GM10266 (cell line): ENCODE data around the gene PDX1.

ENCODE experiments used
- DNase-seq: peaks from one replicate; pipeline ENCODE4 v3.0.0; 2012; ENCODE audit errors: extremely low spot score
- TF ChIP-seq, protein P1 (sequence below): IDR thresholded peaks from 2 replicates; pipeline ENCODE4 v1.5.1; 2012; ENCODE audit warnings: mild to moderate bottlenecking, low read depth; ENCODE audit not compliant: control insufficient read depth, insufficient read depth; ENCODE audit errors: missing control alignments

The PDX1 gene

DNA sequence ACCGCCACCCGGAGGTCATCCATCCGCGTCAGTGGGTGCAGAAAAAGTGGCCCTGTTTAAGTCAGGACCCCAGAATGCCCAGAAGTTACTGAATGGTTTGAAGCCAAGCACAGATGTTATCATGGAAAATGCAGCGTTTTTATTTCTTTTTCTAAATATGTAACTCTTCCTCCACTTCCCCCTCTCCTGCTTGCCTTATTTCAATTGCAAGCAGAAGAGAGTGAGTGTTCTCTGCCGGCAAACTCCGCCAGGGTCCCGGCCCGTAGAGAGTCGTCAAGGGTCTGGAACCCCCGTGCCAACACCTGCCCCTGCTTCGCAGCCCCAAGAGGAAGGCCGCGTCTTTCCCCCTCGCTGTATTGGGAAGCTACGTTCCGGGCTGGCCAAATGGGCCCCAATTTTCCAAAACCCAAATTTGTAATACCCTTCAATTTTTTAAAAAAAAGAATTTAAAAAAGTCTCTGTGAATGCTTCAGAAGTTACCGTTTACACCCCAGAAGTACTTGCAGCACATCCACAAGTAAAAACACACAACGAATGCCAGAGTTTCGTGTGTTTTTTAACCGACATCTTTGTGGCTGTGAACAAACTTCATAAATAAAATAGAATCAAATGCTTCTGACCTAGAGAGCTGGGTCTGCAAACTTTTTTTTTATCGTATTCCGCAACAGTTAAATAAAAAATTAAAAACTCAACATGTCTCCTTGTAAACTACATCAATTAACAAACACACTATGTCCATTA, 712 bp upstream of the PDX1 start:
- TF ChIP-seq, protein P1, sequence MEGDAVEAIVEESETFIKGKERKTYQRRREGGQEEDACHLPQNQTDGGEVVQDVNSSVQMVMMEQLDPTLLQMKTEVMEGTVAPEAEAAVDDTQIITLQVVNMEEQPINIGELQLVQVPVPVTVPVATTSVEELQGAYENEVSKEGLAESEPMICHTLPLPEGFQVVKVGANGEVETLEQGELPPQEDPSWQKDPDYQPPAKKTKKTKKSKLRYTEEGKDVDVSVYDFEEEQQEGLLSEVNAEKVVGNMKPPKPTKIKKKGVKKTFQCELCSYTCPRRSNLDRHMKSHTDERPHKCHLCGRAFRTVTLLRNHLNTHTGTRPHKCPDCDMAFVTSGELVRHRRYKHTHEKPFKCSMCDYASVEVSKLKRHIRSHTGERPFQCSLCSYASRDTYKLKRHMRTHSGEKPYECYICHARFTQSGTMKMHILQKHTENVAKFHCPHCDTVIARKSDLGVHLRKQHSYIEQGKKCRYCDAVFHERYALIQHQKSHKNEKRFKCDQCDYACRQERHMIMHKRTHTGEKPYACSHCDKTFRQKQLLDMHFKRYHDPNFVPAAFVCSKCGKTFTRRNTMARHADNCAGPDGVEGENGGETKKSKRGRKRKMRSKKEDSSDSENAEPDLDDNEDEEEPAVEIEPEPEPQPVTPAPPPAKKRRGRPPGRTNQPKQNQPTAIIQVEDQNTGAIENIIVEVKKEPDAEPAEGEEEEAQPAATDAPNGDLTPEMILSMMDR: no peak
- DNase-seq: no peak

DNA sequence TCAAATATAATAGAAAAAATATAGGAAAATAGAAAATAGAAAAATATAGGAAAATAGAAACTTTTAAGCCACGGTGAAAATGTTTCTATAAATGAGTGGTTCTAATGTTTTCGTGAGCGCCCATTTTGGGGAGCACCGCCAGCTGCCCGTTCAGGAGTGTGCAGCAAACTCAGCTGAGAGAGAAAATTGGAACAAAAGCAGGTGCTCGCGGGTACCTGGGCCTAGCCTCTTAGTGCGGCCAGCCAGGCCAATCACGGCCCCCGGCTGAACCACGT, 204 bp upstream of the PDX1 start:
- TF ChIP-seq, protein P1: no peak
- peak; percentile 63 for DNase-seq

GRCh38 chr13:27920677-27921420, 1.0 kb downstream of the PDX1 start:
- TF ChIP-seq, protein P1: no peak
- peak; percentile 50 for DNase-seq

- TF ChIP-seq, protein P1: no peak
Measured at GRCh38 chr13:27921421-27921960, 1.7 kb downstream of the PDX1 start.

GRCh38 chr13:27921961-27922882, 2.4 kb downstream of the PDX1 start:
- TF ChIP-seq, protein P1: no peak
- DNase-seq: peak; percentile 50

More at GRCh38 chr13:27921421-27921960, 1.7 kb downstream of the PDX1 start:
- peak; percentile 55 for DNase-seq

DNA sequence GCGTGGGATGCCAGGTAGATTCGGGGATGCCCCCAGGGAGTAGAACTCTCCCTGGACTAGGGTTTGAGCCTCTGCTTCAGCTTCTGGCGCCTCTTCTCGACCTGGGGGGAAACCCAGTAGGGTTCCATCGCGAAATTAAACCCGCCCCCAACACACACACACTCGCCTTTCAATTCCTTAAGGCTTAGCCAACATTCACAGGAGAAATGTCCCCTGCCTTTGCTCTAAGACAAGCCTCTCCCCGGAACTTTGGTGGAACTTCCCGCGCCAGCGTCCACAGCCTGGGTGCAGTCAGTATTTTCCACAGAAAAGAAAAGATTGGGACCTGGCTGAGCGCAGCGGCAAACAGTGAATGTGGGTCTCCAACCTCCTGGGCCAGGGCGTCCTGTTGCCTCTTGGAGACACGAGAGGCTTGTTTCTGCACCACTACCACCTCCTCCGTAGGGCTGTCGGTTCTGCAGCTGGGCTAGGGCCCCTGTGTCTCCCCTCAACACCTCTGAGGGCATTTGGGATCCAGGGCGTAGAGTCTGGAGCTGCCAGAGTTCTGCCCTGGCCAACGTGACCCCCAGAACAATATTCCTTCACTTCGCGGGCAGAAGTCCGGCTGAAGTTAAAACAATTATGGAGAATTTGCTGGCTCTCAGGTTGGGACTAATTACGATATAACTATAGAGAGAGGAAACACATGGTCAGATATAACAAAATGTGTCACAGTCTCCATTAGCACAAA, 3.2 kb downstream of the PDX1 start:
- peak; percentile 22 for DNase-seq
- TF ChIP-seq, protein P1: no peak
